Neural progenitor cell (in vitro differentiated cells): ENCODE measurements around the gene GLIS1. TPM values are rescaled to one million over a fixed set of nuclear protein-coding genes. Genes with fewer than 3 reads are reported as not detected.

Experiments used
- DNase-seq: peaks from one replicate; pipeline ENCODE4 v3.0.0-alpha.2; 2016; ENCODE audit warnings: low spot score
- H2AFZ ChIP-seq: fragments of 200-600 bp; sonication (generic); replicated peaks from 2 replicates; pipeline ENCODE4 v1.6.1; 2016; ENCODE audit warnings: antibody characterized with exemption
- H3F3A ChIP-seq: fragments of 200-600 bp; sonication (generic); 2 replicates; pipeline ENCODE4 v1.6.1; 2016; ENCODE audit warnings: antibody characterized with exemption, low read depth
- H3K27ac ChIP-seq: fragments of 200-600 bp; sonication (generic); 2 replicates; pipeline ENCODE4 v1.5.1; 2016; ENCODE audit warnings: mild to moderate bottlenecking
- H3K27me3 ChIP-seq: fragments of 200-600 bp; sonication (generic); 2 replicates; pipeline ENCODE4 v1.6.1; 2016; ENCODE audit warnings: mild to moderate bottlenecking, moderate library complexity
- H3K36me3 ChIP-seq: fragments of 200-600 bp; sonication (generic); 2 replicates; pipeline ENCODE4 v1.5.1; 2016
- H3K4me1 ChIP-seq: fragments of 200-600 bp; sonication (generic); 2 replicates; pipeline ENCODE4 v1.6.1; 2016; ENCODE audit warnings: mixed run types
- H3K4me2 ChIP-seq: fragments of 200-600 bp; sonication (generic); 2 replicates; pipeline ENCODE4 v1.6.1; 2016
- H3K4me3 ChIP-seq: fragments of 200-600 bp; sonication (generic); 2 replicates; pipeline ENCODE4 v1.5.1; 2016
- H3K79me2 ChIP-seq: fragments of 200-600 bp; sonication (generic); 2 replicates; pipeline ENCODE4 v1.6.1; 2016; ENCODE audit warnings: low read depth
- H3K9ac ChIP-seq: fragments of 200-600 bp; sonication (generic); 2 replicates; pipeline ENCODE4 v1.6.1; 2016
- H3K9me3 ChIP-seq: fragments of 200-600 bp; sonication (generic); 2 replicates; pipeline ENCODE4 v1.5.1; 2016; ENCODE audit warnings: low read depth
- H4K20me1 ChIP-seq: fragments of 200-600 bp; sonication (generic); 2 replicates; pipeline ENCODE4 v1.6.1; 2016; ENCODE audit warnings: low read depth
- H3K27ac Mint-ChIP-seq: 3 replicates; pipeline ENCODE4 v1.8.0; 2021; ENCODE audit warnings: mixed read lengths
- H3K27me3 Mint-ChIP-seq: 2 replicates; pipeline ENCODE4 v1.8.0; 2022; ENCODE audit warnings: low read depth, mild to moderate bottlenecking, inconsistent platforms, moderate library complexity, mixed read lengths; ENCODE audit not compliant: insufficient read depth
- H3K36me3 Mint-ChIP-seq: 3 replicates; pipeline ENCODE4 v1.8.0; 2021; ENCODE audit warnings: mixed read lengths
- H3K4me1 Mint-ChIP-seq: 3 replicates; pipeline ENCODE4 v1.8.0; 2021; ENCODE audit warnings: mixed read lengths
- H3K4me3 Mint-ChIP-seq: 3 replicates; pipeline ENCODE4 v1.8.0; 2021; ENCODE audit warnings: mild to moderate bottlenecking, moderate library complexity, mixed read lengths
- H3K9me3 Mint-ChIP-seq: 3 replicates; pipeline ENCODE4 v1.8.0; 2020; ENCODE audit warnings: mixed read lengths
- CTCF ChIP-seq: fragments of 200-600 bp; sonication (generic); IDR thresholded peaks from 2 replicates; pipeline ENCODE4 v1.5.1; 2017; ENCODE audit warnings: antibody characterized with exemption, mild to moderate bottlenecking
- EZH2 ChIP-seq: fragments of 200-600 bp; sonication (generic); IDR thresholded peaks from 2 replicates; pipeline ENCODE4 v1.6.1; 2017; ENCODE audit warnings: antibody characterized with exemption, mild to moderate bottlenecking, moderate library complexity
- EZH2phosphoT487 ChIP-seq: fragments of 200-600 bp; sonication (generic); IDR thresholded peaks from 2 replicates; pipeline ENCODE4 v1.6.1; 2017; ENCODE audit warnings: antibody characterized with exemption
- total RNA-seq: library from RNA; depleted of rRNA; stranded (reverse); fragments of >200 nt; gene quantifications from 2 replicates; pipeline ENCODE4 v1.2.3, GENCODE V29; 2015; ENCODE audit warnings: low replicate concordance

Gene GLIS1
- total RNA-seq, 1 donor from 2014 or later = not detected

GRCh38 chr1:53633073-53633704 lies 105.8 kb downstream of the GLIS1 start:
- Histone ChIP-seq H3K4me1 (no peaks in the 10 kb centered on the region), H3K27me3 (no peaks in the 10 kb centered on the region), H3K4me3 (no peak overlapping the region), H2AFZ (no peak overlapping the region), H3F3A (no peaks in the 10 kb centered on the region), H3K9me3 (no peaks in the 10 kb centered on the region), H3K27ac (no peak overlapping the region), H4K20me1 (no peaks in the 10 kb centered on the region), H3K9ac (no peak overlapping the region), H3K79me2 (no peaks in the 10 kb centered on the region), H3K4me2 (no peak overlapping the region), H3K36me3 (no peaks in the 10 kb centered on the region)
- Mint-ChIP-seq H3K27ac (no peak overlapping the region), H3K27me3 (peaks cover 2% of the 10 kb centered on the region), H3K36me3 (no peaks in the 10 kb centered on the region), H3K4me3 (no peak overlapping the region), H3K4me1 (no peaks in the 10 kb centered on the region), H3K9me3 (no peaks in the 10 kb centered on the region)
- no peak for TF ChIP-seq EZH2phosphoT487
- no peak for TF ChIP-seq CTCF
- TF ChIP-seq EZH2 = no peak
- DNase-seq = no peak

GRCh38 chr1:53631622-53632310 lies 107.2 kb downstream of the GLIS1 start:
- no peak for DNase-seq
- Histone ChIP-seq H3K9ac (no peak overlapping the region), H3K9me3 (no peaks in the 10 kb centered on the region), H2AFZ (no peak overlapping the region), H3K36me3 (no peaks in the 10 kb centered on the region), H3F3A (no peaks in the 10 kb centered on the region), H3K4me2 (no peak overlapping the region), H3K79me2 (no peaks in the 10 kb centered on the region), H3K27ac (no peak overlapping the region), H4K20me1 (no peaks in the 10 kb centered on the region), H3K4me3 (no peak overlapping the region), H3K4me1 (no peaks in the 10 kb centered on the region), H3K27me3 (no peaks in the 10 kb centered on the region)
- H3K36me3 Mint-ChIP-seq = no peaks in the 10 kb centered on the region
- H3K27me3 Mint-ChIP-seq = peaks cover 2% of the 10 kb centered on the region
- no peaks in the 10 kb centered on the region for H3K9me3 Mint-ChIP-seq
- H3K4me3 Mint-ChIP-seq = no peak overlapping the region
- peaks cover 2% of the 10 kb centered on the region for H3K4me1 Mint-ChIP-seq
- TF ChIP-seq EZH2 (no peak), EZH2phosphoT487 (no peak), CTCF (no peak)
- no peak overlapping the region for H3K27ac Mint-ChIP-seq

GRCh38 chr1:53629101-53629691 lies 109.8 kb downstream of the GLIS1 start:
- Histone ChIP-seq H3K9me3 (no peaks in the 10 kb centered on the region), H3K4me2 (no peak overlapping the region), H2AFZ (no peak overlapping the region), H3K79me2 (no peaks in the 10 kb centered on the region), H3K27ac (no peak overlapping the region), H3F3A (no peaks in the 10 kb centered on the region), H3K4me3 (no peak overlapping the region), H3K4me1 (no peaks in the 10 kb centered on the region), H3K9ac (no peak overlapping the region), H3K36me3 (no peaks in the 10 kb centered on the region), H4K20me1 (no peaks in the 10 kb centered on the region), H3K27me3 (no peaks in the 10 kb centered on the region)
- no peak for DNase-seq
- H3K36me3 Mint-ChIP-seq = no peaks in the 10 kb centered on the region
- peaks cover 2% of the 10 kb centered on the region for H3K27me3 Mint-ChIP-seq
- H3K4me1 Mint-ChIP-seq = peaks cover 4% of the 10 kb centered on the region
- peak overlapping the region; percentile 58 for H3K27ac Mint-ChIP-seq
- TF ChIP-seq EZH2 (no peak), EZH2phosphoT487 (no peak), CTCF (no peak)
- no peaks in the 10 kb centered on the region for H3K9me3 Mint-ChIP-seq
- no peak overlapping the region for H3K4me3 Mint-ChIP-seq
